ENCODE measurements around the gene NT5C1B. TPM values are rescaled to one million over a fixed set of nuclear protein-coding genes. Genes with fewer than 3 reads are reported as not detected.

The NT5C1B gene
- total and polyA plus RNA-seq, 10 of the 15 experiments (the other 5 are each of a cell fraction or from before 2014, with no cell fraction given): 0.40 to 0.44 TPM; not detected in 8

DNA sequence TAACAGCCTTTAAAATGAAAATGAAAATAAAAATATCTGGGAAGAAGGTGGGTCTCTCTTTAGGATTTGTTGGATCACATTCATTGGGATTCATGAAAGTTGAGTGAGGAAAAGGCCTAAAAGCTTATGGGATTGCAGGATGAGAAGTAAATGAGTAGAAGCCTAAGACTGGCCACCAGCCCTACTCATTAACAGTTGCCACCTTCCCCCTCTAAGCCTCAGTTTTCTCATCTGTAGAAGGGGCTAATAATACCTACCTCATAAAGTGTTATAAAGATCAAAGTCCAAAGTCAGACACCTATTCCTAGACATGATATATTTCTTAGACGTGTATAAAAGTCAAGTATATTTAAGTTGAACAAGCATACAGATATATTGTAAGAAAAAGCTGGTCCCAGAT, 52.7 kb downstream of the NT5C1B start:
- 0% methylated on average over 1 of the region's 1 CpG for WGBS (ENCODE audit: insufficient coverage, insufficient replicate concordance, low lambda C conversion rate, missing lambda C conversion rate)
- intact Hi-C loops (cut with micrococcal nuclease; ENCODE audit: unreplicated experiment) (no loop called here), in situ Hi-C loops (cut with MboI) (no loop called here)

More for the DNA sequence above, 52.7 kb downstream of the NT5C1B start:
- no peak overlapping the region for H2AFZ ChIP-seq (ENCODE audit: control insufficient read depth, low read depth, low read length)
- DNase-seq (ENCODE audit: low read depth, low spot score) (no peak), ATAC-seq (no peak), FAIRE-seq (no peak)
- RAD21 ChIA-PET (ENCODE audit: unreplicated experiment): no interaction called here
- no peak overlapping the region for H3K4me3 ChIP-seq
- CTCF ChIA-PET: no interaction called here
- no peak overlapping the region for H3K4me2 ChIP-seq (ENCODE audit: control insufficient read depth, insufficient read depth)
- H3K27ac ChIP-seq (ENCODE audit: control insufficient read depth, insufficient read depth): no peak overlapping the region
- H3K4me1 ChIP-seq (ENCODE audit: control insufficient read depth, insufficient read depth, low read length): no peaks in the 10 kb centered on the region
- H3K79me2 ChIP-seq (ENCODE audit: control insufficient read depth, insufficient read depth, low read length): no peaks in the 10 kb centered on the region
- no peaks in the 10 kb centered on the region for H3K27me3 ChIP-seq (replicated peaks in 1 of 2; ENCODE audit: control insufficient read depth in 2 of 2, insufficient read depth in 2 of 2, low read length in 1 of 2)
- no peak overlapping the region for H3K9ac ChIP-seq (ENCODE audit: control insufficient read depth, insufficient read depth, low read length)
- BruUV-seq (replicated peaks): no TSS peak
- no peak for TF ChIP-seq MYC (IDR thresholded peaks at IDR 0.05; ENCODE audit: insufficient read depth, insufficient read length, insufficient replicate concordance, low read length, severe bottlenecking)
- no peak for TF ChIP-seq MTA2 (IDR thresholded peaks at IDR 0.05; ENCODE audit: low read depth)
- no peak for TF ChIP-seq ESRRA (IDR thresholded peaks at IDR 0.05; ENCODE audit: low read length)
- TF ChIP-seq JUND (IDR thresholded peaks at IDR 0.05; ENCODE audit: low read depth, low read length): no peak
- TF ChIP-seq NFXL1 (IDR thresholded peaks at IDR 0.05; ENCODE audit: borderline replicate concordance): no peak
- no peak for TF ChIP-seq MEF2B (IDR thresholded peaks at IDR 0.05; ENCODE audit: partially characterized antibody, poor library complexity, severe bottlenecking)
- TF ChIP-seq NBN (IDR thresholded peaks at IDR 0.05): no peak
- no peak for TF ChIP-seq BCLAF1 (IDR thresholded peaks at IDR 0.05)
- TF ChIP-seq CHD1 (IDR thresholded peaks at IDR 0.05; ENCODE audit: low read depth, low read length): no peak
- TF ChIP-seq ZNF384 (IDR thresholded peaks at IDR 0.05; ENCODE audit: borderline replicate concordance, low read depth, low read length): no peak
- TF ChIP-seq SUZ12 (IDR thresholded peaks at IDR 0.05; ENCODE audit: unreplicated experiment): no peak
- TF ChIP-seq CEBPB (IDR thresholded peaks at IDR 0.05; ENCODE audit: borderline replicate concordance in 1 of 2, low read depth in 2 of 2, low read length in 2 of 2): no peak
- H3K36me3 ChIP-seq (ENCODE audit: control insufficient read depth in 2 of 2, insufficient read depth in 2 of 2, low read length in 1 of 2): no peaks in the 10 kb centered on the region
- POLR2A ChIA-PET: no interaction called here
- H4K20me1 ChIP-seq (ENCODE audit: control insufficient read depth, insufficient read depth): no peaks in the 10 kb centered on the region
- no peaks in the 10 kb centered on the region for H3K9me3 ChIP-seq (replicated peaks; ENCODE audit: control insufficient read depth, insufficient read depth, low read length)
- SMC1A ChIA-PET (ENCODE audit: uncharacterized antibody, unreplicated experiment): no interaction called here

Data from GM12878 (cell line).